Neural cell (in vitro differentiated cells): ENCODE data around the gene SLF1.

Experiments used
- CTCF ChIP-seq: fragments of 450-650 bp; IDR thresholded peaks from 2 replicates; pipeline ENCODE4 v1.5.1; 2014; ENCODE audit warnings: antibody characterized with exemption, mild to moderate bottlenecking, moderate library complexity; ENCODE audit not compliant: poor library complexity, severe bottlenecking
- EP300 ChIP-seq: fragments of 450-650 bp; conservative IDR thresholded peaks from 2 replicates; pipeline ENCODE4 v1.6.1; 2014; ENCODE audit warnings: antibody characterized with exemption, mild to moderate bottlenecking, moderate library complexity; ENCODE audit not compliant: poor library complexity, severe bottlenecking
- EZH2 ChIP-seq: fragments of 200-600, 300-800 bp; shearing (Covaris generic), sonication (generic); IDR thresholded peaks from 2 replicates; pipeline ENCODE4 v1.6.1; 2014; ENCODE audit warnings: antibody characterized with exemption, low read length, borderline replicate concordance, mild to moderate bottlenecking; ENCODE audit not compliant: insufficient read depth, poor library complexity, severe bottlenecking
- MXI1 ChIP-seq: fragments of 450-650 bp; conservative IDR thresholded peaks from 2 replicates; pipeline ENCODE4 v1.6.1; 2014; ENCODE audit warnings: antibody characterized with exemption, mild to moderate bottlenecking; ENCODE audit not compliant: poor library complexity, severe bottlenecking
- POLR2AphosphoS5 ChIP-seq: IDR thresholded peaks from 2 replicates; pipeline ENCODE4 v1.6.1; 2012
- RAD21 ChIP-seq: fragments of 450-650 bp; conservative IDR thresholded peaks from 2 replicates; pipeline ENCODE4 v1.6.1; 2014; ENCODE audit warnings: antibody characterized with exemption, mild to moderate bottlenecking, moderate library complexity
- REST ChIP-seq: IDR thresholded peaks from 2 replicates; pipeline ENCODE4 v1.6.1; 2012; ENCODE audit warnings: borderline replicate concordance
- TAF1 ChIP-seq: IDR thresholded peaks from 2 replicates; pipeline ENCODE4 v1.6.1; 2012; ENCODE audit warnings: low read depth

- TF ChIP-seq CTCF: no peak
- no peak for TF ChIP-seq POLR2AphosphoS5
- no peak for TF ChIP-seq EP300
- no peak for TF ChIP-seq RAD21
- TF ChIP-seq MXI1: no peak
- TF ChIP-seq EZH2: no peak
- TF ChIP-seq REST: no peak
- no peak for TF ChIP-seq TAF1
Observed at GRCh38 chr5:94745786-94746730, 127.6 kb downstream of the SLF1 start.
